HG03045 (cell line): ENCODE measurements around the gene PDE4D.

Experiments
- ATAC-seq: cut with Tn5 transposase; IDR thresholded peaks from one replicate; pipeline ENCODE4 v1.9.1; 2021; ENCODE audit warnings: mild to moderate bottlenecking, moderate library complexity; ENCODE audit not compliant: unreplicated experiment

Gene PDE4D

DNA sequence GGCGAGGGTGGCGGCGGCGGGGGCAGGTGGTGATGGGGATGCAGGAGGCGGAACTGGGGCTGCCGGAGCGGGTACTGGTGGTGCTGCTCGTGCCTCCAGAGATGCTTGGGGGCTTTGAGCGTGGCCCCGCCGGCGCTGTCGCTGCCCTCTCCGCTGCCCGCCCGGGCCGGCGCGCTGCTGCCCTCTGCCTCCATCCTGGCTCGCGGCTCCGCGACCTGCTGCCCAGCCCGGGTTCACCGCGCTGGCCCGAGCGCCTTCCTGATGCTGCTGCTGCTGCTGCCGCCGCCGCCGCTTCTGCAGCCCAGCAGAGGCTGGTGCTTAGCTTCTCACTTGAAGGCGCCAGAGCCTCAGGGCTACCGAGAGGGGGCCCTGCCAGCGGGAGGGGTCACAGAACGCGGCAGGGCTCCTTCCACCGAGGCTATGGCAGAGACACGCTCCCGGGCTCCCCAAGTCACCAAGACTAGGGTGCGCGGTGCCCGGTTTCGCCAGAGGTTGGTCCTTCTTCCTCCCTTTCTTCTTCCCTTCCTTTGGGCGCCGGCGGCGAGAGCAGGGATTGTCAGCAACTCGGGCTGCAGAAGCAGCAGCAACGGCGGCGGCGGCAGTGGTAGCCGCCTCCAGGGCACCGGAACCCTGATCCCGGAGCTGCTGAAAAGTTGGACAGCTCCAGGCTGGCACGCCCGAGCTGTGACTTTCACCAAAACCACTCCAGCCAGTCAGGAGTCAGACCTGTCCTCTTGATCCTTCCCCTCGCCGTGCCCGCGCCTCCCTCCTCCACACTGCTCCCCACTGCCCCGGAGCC is at the start of gene PDE4D:
TSS of gene PDE4D (minus strand) at position 298 of the 799 bp plus-strand sequence.
- ATAC-seq: no peak

DNA sequence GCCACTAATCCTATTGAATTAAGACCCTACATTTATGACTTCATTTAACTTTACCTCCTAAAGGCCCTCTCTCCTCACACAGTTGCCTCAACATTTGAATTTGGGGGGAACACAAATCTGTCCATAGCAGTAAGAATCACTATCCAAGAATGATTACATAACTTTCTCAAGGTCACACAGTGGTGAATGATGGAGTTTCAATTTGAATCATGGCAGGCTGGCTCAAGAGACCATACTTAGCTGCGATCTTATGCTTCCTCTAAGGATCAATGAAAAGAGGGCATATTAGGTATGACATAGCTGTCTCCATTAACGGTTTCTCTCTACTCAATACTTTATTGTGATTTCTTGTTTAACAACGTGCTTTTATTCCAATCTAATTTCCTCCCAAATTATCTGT is 44.1 kb upstream of the PDE4D start:
- no peak for ATAC-seq

DNA sequence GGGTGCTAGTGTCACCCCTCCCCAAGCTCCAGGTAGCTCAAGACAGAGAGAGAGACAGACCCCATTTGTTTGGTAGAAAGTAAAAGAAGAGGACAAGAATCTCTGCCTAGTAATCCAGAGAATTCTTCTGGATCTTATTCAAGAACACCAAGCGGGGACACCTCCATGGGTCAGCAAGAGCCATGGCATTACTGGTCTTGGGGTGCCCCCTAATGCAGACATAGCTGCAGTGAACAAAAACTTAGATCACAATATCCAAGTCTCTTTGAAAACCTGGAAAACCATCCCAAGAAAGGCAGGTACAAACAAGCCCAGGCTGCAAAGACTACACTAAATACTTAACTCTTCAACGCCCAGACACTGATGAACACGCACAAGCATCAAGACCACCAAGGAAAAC is 29.9 kb upstream of the PDE4D start:
- no peak for ATAC-seq

DNA sequence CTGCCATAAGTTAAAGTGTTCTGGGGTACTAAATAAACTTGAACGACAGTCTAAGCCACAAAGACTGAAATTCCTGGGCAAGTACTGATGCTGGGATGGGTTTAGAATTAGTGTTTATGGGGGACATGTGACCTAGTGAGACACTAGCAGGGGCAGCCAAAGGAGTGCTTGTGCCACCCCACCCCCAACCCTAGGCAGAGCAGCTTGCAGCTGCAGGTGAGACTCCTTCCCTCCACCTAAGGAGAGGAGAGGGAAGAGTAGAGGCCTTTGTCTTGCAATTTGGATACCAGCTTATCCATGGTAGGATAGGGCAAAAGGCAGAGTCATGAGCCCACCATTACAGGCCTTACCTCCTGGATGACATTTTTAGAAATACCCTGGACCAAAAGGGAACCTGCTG is 28.7 kb upstream of the PDE4D start:
- ATAC-seq: no peak

DNA sequence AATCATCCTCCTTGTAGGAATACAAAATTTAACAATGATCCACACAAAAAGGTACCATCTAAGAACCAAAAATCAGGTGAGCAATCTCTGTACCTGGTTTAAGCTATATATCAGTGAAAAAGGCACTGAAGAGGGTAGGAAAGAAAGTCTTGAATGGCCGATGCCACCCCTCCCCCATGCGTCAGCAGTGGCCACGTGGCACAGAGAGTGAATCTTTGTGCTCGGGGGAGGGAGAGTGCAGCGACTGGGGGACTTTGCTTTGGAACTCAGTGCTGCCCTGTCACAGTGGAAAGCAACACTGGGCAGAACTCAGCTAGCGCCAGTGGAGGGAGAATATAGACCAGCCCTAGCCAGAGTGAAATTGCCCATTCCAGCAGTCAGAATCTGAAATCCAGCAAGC is 28.3 kb upstream of the PDE4D start:
- no peak for ATAC-seq

DNA sequence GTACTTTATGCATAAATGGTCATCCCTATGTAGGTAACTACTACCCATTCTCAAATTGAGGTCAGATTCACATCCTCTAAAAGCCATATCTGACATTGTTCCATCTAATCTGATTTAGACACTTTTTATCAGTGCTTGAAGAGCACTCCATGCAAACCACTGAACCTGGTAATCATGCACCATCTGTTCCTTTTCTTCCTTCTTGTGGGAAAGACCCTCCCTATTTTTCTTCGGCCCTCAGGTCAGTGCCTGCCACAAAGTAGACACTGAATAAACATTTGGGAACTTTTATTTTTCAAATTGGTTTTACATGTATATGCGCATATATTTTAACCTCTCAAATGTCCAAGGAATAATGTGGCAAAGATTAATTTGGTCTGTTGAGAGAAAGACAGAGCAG is 26.0 kb upstream of the PDE4D start:
- no peak for ATAC-seq

DNA sequence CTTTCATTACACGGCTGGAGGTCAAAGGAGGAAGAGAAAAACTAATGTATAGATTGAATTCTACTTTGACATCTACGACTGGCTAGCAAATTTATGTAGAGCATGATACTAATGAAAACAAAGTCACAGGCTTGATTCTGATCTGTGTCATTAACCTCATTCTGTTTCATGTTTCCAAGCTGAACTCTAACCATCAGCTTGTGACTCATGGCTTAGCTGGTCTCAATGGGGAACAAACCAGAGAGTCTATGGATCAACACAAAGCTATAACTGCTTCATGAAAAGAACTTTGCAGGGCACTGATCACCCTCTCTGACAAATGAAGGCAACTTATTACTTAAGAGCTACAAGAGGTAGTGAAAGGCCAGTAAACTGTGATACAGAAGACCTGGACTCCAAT is 23.6 kb upstream of the PDE4D start:
- no peak for ATAC-seq

DNA sequence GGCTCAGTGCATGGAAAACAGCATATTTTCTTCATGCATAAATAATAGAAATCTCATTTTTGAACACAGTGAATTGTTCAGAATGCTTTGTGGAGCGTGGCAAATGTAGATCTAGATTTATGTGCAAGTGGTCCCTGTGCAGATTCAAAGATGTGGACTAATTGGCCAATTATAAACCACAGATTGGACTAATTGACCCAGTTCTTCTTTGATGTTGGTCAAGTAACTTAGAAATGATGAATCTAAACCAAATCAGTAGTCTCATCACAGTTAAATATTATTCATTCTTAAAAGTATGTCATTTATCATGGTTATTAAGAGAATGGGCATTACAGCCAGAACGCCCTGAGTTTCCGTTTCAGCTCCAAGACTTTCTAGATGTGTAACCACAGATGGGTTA is 11.7 kb upstream of the PDE4D start:
- ATAC-seq: no peak

DNA sequence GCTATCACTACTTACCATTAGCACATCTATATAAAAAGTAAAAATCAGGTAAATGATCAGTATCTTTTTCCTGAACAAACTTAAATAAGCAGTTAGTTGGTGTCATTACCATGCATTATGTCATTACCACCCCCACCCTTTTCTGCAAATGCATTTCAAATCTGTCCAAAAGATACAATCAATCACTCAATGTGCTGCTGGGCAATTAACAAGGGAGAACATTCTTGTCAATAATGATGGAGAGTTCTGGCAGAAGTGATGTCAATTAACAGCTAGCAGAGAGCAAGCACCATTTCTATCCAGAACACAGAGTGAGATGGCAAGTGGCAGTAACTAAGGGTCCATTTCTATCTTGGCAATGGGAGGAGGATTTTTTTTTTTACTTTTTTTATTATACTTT is 3.5 kb upstream of the PDE4D start:
- no peak for ATAC-seq

DNA sequence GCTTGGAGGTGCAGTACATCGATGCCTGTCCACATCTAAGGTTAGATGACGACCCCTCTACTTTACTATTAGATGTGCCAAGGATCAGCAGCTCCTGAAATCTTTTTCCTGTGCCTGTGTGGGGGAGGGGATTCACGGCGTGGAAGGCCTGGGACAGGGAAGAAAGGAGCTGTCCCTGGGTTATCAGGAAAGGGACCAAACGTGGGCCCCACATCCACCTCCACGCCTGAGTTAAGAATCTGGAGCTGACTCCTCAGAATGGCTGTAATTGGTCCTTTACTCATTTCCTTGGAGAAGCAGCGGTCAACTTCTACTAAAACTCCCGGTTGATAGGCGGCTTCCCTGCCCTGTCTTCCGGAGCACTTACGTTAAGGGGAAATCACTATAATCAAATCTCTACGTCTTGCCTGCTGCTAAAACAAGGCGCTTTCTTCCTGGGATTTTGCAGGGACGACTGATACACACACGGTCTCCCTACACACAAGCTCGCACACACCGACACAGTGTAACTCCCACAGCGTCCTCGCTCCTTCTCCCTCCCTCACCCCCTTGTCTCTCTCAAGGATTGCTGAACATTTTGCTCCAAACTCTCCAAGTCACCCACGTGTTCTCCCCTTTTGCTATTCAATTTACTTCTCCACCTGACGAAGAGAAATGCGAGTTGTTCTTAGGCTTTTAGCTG is 1.4 kb downstream of the PDE4D start:
- no peak for ATAC-seq

DNA sequence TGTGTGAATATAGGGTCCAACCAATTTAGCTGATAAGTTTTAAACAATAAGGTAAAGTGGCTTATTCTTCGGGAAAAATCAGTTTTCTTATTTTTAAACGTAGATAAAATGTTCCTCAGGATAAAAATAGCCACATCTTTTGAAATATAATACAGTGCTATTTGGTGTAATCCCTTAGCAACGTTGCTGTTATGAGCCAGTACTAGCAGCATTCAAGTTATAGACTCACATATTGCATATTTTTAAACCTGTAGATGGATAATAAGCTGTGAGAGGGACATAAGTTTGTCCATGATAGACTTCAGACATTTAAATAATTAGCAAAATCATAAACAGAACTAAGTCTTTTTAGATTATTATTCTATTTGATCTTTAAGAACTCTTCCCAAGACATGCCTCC is 6.3 kb downstream of the PDE4D start:
- ATAC-seq: no peak

DNA sequence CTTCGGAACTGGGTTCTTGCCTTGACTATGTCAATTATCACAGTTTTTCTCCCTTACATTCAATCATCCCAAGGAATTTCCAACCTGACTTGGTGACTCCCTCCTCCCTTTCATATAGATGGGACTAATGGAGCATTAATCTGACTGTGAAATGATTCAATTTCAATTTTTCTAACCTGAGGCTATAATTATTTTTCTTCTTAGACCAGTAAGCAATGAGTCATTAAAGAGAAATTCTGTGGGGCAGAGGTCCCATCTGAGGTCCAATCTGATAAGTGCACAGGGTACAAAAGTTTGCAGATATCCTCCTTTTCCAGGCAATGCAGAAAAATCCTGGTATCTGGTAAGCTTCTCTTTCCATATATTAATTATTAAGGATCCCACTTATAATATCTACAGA is 18.9 kb downstream of the PDE4D start:
- ATAC-seq: no peak

DNA sequence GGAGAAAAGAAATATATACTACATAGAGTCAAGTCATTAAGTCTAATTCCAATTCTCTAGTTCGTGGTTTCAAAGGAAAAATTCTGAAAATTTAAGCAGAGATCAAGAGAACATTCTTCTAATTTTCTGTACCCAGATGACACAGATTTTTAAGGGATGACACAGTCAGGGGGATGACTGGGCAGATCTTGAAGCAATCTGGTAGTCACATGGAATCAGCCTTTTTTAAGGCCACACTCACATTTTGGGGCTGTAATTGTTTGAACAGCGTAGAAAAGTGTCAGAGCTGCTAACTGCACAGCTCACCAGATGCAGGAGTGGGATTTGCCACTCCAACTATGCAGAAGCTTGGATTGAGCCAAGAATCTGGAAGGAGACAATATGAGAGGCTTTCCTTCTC is 20.4 kb downstream of the PDE4D start:
- no peak for ATAC-seq

DNA sequence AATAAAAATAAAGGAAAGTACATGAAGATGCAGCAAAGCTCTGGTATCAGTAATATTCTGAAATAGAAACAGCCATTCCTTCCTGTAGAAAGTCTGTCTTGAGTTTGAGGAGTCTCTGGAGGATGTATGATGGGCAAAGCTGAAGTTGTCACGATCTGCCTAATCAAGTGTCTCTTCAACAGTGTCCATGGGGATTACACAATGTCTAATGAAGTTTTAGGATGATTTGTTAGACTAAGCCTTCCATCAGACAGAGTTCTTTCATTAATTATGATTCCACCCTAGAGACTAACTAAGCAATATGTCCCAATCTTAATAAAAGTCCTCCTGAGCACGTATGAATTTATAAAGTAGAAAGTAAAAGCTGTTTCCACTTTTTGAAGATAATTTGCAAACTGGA is 26.9 kb downstream of the PDE4D start:
- no peak for ATAC-seq

DNA sequence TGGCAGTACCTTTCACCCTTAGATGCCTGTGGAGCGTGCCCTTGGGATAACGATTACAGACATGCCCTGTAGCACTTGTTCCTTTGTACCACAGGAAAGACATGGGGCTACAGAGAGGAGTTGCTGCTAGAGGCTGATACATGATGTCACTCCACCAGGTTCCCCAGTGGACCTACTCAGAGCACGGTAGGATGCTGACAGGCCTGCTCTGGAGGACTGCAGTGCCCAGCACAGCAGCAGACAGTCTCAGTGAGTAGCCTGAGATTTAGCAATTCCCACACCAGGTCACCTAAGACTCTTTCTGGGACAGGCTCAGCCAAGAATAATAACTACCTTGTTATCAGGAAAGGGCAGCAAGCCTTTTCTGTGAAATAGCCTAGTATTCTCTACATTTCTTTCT is 28.8 kb downstream of the PDE4D start:
- no peak for ATAC-seq

DNA sequence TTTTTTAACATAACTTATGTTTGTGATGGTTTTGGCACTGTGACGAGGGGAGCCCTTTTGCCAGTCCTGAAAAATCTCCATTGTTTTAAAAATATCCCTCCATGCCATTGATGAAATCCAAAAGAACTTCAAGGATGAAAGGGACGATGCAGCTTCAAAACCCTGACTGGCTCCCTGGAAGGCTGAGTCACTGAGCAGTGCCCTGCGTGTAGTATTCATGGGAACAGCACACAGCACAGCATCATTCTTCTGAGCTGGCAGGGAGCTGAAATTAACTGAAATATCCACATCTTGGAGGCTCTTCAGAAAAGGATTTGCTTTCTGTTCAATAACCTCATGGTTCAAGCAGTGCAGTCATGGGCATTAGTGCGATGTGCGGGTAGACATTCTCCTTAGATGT is 29.7 kb downstream of the PDE4D start:
- ATAC-seq: no peak

DNA sequence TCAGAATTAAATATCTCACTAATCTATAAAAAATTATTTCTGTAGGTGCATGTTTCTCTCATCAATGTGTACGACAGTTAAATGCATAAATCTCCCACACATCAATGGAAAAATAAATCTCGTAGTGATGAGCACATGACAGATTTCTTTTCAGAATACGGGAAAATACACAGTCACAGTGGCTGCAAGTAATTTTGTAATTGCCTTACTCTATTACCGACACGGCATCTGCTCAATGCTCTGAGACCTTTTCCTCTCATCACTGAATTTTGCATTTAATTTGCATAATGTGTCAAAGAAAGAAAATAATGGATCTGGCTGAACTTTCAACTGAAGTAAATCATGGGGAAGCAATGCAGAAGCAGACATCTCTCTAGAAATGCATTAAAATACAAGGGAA is 37.2 kb downstream of the PDE4D start:
- ATAC-seq: no peak

DNA sequence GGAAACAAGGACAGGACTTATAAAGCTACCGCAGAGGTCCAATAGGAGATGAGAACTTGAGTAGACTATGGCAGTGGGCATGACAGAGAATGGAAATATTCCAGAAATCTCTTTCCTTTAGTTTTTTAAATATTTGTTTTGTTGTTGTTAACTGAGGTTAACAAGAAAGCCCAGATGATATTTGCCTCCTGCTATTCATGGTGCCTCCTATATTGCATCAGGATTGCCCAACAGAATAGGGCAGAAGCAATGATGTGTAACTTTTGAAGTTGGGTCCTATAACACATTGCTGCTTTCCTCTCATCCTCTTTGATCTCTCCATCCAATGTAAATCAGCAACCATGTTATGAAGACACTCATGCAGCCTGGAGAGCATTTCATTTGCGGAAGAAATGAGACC is 42.8 kb downstream of the PDE4D start:
- no peak for ATAC-seq

DNA sequence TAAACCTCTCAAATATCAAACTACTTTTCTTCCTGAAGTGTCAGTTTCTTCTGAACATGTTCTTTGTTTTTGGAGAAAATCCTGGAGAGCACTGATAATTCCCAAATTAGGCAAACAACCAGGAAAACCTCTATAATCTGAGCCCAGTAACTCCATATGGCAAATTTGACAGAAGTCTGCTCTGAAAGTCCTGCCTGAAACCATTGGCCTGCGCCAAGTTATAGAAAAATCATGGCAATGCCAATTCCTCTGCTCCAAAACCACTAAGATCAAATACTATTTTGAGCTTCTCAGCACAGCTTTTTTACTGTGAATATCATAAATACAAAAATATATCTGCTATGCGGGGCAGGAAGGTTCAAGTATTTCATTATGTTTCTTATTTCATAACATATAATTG is 45.9 kb downstream of the PDE4D start:
- no peak for ATAC-seq

DNA sequence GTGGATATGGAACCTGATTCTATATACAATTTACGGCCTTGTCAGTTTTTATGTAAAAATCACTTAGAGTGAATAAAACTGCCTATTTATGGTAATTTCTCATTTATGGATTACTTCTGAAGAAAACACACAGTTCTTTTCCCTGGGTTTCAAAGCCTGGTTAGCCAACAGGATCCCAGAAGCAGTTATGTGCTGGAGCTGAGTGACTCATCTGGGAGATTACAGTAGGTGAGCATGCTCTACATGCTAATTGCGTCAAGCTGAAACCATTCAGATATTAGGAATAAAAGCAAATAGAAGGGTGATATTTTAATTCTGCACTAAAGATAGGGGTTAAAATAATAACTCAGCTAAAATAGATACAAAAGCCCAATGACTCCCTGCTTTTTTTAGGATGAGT is 47.8 kb downstream of the PDE4D start:
- ATAC-seq: no peak

DNA sequence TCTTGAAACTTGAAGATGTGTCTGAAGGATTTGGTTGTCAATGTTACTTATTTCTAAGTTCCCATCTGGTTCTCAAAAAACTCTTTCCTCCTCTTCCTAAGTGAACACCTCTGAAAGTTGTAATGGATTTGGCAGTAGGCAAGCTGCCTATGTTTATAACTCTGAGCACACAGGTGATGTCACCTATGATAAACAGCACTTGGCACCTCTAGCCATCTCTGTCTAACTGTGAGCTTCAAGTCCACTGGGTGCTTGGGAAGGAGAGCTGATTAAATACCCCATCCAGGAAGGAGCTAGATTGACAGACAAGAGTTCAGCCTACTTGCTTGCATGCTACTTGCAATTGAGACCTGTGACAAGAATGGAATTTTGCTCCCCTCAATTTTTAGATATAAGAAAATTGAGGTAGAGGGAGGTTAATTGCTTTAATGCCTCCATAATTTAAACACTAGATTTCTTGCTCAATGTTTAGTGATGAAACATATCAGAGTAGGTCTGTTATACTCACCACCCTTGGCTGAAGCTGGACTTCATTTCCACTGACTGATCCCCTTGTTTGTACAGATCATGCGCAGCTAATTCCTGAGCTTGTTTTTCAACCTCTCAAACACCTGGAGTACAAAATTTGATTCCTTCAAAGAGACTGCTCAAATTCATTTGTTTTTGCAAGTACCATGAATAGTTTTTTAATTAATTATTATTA is 49.9 kb downstream of the PDE4D start:
- no peak for ATAC-seq

DNA sequence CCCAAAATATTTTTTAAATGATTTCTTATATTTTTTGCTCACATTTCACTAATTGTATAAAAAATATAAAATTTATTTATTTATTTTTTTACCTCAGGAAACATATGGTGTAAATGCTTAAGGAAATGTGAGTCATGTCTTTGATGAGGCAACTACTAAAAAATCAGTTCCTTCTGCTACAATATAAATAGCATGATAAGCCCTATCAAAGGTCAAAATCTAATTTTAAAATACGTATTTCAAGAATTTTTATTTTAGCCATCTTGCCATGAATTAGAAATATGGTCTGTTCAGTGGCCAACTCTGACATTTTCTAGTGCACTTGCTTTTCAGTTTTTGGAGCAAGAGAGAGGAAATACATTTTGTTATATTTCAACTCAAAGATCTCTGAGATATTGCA is 50.5 kb downstream of the PDE4D start:
- ATAC-seq: no peak
